MM.1S (cell line): Measurements from ENCODE around the gene DNER.

Source experiments
- EZH2 ChIP-seq: fragments of 300-600 bp; sonication (generic); optimal IDR thresholded peaks from 2 replicates; pipeline ENCODE3; 2017; ENCODE audit warnings: low read depth, mild to moderate bottlenecking, antibody characterized with exemption, low read length, mixed read lengths
- TF ChIP-seq, protein P1 (sequence below): fragments of 300-600 bp; sonication (generic); IDR thresholded peaks from 2 replicates; pipeline ENCODE4 v1.5.1; 2016; ENCODE audit warnings: antibody characterized with exemption, low read length, mixed read lengths

DNA sequence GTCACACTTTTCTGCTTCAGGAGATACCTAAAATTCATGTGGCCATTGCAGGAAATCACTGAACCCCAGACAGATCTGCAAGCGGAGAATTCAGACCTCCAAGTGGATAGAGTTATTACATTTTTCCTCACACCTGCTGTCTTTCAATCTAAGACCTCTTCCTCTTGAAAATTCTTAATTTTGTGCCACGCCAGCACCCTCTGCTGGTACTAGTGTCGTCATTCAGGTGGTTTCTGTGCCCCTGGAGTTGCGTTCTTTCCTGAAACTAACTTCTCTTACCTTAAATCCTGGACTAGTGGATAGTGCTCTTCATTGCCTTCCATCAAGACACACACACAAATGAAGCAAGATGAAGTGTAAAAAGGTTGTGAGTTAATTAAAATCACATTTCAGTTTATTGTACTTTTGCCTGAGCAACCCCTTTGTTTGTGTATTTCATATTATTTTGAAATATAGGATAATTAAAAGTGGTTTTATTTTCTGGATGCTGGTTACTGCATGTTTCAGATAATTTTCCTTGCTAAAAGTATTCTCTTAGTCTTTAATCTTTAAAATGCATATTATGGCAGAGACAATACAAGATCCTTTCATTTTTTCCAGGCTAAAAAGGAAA is 1.6 kb upstream of the DNER start:
- TF ChIP-seq, protein P1, sequence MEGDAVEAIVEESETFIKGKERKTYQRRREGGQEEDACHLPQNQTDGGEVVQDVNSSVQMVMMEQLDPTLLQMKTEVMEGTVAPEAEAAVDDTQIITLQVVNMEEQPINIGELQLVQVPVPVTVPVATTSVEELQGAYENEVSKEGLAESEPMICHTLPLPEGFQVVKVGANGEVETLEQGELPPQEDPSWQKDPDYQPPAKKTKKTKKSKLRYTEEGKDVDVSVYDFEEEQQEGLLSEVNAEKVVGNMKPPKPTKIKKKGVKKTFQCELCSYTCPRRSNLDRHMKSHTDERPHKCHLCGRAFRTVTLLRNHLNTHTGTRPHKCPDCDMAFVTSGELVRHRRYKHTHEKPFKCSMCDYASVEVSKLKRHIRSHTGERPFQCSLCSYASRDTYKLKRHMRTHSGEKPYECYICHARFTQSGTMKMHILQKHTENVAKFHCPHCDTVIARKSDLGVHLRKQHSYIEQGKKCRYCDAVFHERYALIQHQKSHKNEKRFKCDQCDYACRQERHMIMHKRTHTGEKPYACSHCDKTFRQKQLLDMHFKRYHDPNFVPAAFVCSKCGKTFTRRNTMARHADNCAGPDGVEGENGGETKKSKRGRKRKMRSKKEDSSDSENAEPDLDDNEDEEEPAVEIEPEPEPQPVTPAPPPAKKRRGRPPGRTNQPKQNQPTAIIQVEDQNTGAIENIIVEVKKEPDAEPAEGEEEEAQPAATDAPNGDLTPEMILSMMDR: peak; percentile 60
- no peak for TF ChIP-seq EZH2
